HG02610 (cell line): Measurements from ENCODE around the gene TTLL4.
"Not testable (repeated sequence)": the region's sequence is repeated elsewhere in the genome, so short reads cannot be mapped to it uniquely, and the experiment has no call there.

Source experiments
- ATAC-seq: cut with Tn5 transposase; IDR thresholded peaks from one replicate; pipeline ENCODE4 v1.9.1; 2021; ENCODE audit warnings: mild to moderate bottlenecking, moderate library complexity; ENCODE audit not compliant: unreplicated experiment

Gene TTLL4

GRCh38 chr2:218710687-218711549, at the start of gene TTLL4:
TSS of gene TTLL4 (plus strand) at chr2:218710835. CDS start at chr2:218737677, 26,842 bp downstream.
- ATAC-seq: peak; percentile 93

- no peak for ATAC-seq
Observed at GRCh38 chr2:218662377-218662776, 48.3 kb upstream of the TTLL4 start.

- no peak for ATAC-seq
Observed at GRCh38 chr2:218662827-218663226, 47.8 kb upstream of the TTLL4 start.

DNA sequence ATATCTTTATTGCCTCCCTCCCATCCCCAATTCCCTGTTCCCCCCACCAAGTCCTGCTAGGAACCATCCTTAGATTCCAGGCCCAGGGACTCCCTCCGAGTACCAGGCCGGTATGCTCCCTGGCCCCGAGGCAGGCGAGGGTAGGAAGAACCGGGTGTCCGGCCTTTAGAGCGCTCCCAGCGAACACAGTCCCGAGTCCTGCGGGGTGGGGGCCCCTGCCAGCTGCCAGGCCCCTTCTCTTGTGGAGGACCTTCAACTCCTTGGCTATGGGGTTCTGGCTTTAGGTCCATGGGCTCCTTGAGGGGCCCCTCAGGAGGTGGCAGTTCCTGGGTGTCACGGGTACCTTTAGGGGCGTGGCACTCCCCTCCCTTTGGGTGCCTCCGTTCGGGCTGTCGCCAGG, 46.7 kb upstream of the TTLL4 start:
- no peak for ATAC-seq

- no peak for ATAC-seq
Observed at GRCh38 chr2:218664653-218665052, 46.0 kb upstream of the TTLL4 start.

DNA sequence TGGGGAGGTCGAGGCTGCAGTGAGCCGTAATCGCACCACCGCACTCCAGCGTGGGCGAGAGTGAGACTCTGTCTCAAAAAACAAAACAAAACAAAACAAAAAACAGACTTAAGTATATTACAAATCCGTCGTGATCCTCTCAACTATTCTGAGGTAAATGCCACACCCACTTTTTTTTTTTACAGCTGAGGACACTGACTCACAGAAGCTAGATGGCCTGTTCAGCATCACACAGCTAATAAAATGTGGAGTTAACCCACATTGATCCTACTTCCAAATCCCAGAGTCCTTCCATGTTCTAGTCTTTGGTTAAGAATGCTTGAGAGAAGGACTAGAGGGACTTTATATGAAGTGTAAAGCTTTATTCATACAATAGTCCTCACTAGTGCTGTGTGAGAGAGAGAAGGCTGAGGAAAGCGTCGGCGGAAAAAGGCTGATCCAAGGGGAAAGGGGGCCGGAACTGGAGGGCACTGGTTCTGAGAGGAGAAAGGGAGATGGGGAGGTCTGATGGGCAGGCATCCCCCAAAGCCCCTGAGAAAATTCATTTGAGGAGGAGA, 39.5 kb upstream of the TTLL4 start:
- no peak for ATAC-seq

DNA sequence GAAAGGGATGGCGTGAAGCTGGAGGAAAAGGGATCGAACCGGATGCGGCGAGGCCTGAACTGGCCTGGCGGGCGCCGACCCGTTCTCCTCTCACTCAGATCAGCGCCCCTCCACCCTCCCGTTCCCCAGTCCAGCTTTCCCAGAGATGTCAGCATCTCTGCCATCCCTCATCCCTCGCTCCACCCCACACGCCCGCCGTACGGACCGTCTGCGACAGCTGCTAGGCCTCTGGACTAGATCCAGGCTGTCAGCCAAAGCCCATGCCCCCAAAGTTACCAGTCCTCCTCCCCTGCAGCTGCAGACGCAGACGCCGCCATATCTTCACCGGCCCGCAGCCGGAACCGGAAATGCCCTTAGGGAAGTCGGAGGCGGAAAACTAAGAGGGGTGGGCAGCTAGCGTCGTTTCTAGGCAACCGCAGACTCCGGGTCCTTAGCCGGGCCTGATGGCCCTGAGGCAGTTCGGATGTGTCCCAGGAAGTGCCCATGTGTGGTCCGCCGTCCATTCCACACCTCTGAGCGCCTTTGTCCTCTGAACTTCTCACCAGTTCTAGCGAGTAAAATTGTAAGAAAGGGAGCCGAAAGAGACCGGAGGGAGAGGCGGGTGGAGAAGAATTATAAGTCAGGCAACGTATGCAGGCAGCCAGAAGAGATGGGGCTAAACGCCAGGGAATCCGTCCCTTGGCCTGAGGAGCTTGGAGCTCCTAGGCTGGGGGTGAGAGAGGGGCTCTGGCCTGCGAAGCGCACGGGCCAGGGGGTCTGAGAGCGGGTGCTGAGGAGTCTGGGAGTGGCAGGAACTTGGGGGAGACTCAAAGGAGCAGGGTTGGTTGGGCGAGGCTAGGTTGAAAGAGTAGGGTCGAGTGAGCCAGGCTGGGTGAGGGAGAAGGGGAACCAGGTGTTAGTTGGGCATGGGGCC, 38.7 kb upstream of the TTLL4 start, which contains the start of the genes RNF25 and STK36:
RNF25 (minus strand) TSS at position 349 of the 913 bp plus-strand sequence; CDS start at position 317, 32 bp downstream.
STK36 (plus strand) TSS at position 433 of the 913 bp plus-strand sequence. CDS start 744 bp downstream, outside the sequence.
- peak; percentile 98 for ATAC-seq

GRCh38 chr2:218679119-218679518, 31.5 kb upstream of the TTLL4 start:
- ATAC-seq: no peak

DNA sequence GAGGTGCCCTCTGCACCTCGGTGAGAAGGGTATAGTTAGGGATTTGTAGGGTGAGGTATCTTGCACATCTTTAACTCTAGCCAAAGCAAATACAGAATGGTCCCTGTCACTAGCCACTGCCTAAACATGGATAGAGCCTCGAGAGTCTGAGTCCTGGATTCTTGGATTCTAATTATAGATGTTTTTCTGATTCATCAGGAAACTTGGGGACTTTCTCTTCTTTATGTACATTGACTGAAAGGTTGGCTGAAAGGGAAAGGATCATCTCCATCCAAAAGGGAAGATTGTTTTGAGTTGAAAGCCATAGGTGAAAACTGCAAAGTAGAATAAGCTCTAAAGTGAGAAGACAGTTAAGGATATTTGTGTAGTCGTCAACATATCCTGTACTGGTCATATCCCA, 30.6 kb upstream of the TTLL4 start:
- ATAC-seq: no peak

DNA sequence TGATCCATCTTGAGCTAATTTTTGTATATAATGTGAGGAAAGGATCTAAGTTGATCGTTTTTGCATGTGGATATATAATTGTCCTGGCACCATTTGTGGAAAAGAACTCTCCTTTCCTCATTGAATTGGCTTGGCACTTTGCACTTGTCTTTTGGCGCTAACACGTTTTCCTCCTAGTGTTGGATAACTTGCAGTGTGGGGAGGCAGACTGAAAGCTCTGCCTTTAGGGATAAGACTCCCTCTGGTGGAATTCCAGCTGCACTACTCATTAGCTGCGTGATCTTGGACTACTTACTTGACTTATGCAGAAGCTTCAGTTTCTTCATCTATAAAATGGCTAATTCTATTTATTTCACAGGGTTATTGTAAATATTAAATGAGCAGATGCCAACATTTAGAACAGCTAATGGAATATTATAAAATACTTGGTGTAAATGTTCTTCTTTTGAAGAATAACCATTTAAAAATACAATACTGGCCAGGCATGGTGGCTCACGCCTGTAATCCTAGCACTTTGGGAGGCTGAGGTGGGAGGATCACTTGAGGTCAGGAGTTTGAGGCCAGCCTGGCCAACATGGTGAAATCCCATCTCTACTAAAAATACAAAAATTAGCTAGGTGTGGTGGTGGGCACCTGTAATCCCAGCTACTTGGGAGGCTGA, 23.1 kb upstream of the TTLL4 start:
- not testable (repeated sequence) for ATAC-seq

DNA sequence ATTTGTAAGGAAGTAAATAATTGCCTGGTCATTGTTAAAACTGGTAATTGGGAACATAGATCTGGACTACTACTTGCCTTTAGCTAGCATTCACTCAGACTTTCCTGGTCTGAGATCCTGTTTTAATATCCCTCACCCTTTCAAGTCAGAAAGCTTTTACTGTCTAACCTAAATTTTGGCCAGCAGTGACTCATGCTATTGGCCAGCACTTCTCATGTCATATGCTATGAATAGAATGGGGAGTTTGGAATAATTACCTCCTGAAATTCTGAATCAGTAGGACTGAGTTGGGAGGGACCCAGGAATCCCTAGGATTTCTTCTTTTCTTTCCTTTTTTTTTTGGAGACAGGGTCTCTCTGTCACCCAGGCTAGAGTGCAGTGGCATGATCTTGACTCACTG, 19.4 kb upstream of the TTLL4 start:
- no peak for ATAC-seq

DNA sequence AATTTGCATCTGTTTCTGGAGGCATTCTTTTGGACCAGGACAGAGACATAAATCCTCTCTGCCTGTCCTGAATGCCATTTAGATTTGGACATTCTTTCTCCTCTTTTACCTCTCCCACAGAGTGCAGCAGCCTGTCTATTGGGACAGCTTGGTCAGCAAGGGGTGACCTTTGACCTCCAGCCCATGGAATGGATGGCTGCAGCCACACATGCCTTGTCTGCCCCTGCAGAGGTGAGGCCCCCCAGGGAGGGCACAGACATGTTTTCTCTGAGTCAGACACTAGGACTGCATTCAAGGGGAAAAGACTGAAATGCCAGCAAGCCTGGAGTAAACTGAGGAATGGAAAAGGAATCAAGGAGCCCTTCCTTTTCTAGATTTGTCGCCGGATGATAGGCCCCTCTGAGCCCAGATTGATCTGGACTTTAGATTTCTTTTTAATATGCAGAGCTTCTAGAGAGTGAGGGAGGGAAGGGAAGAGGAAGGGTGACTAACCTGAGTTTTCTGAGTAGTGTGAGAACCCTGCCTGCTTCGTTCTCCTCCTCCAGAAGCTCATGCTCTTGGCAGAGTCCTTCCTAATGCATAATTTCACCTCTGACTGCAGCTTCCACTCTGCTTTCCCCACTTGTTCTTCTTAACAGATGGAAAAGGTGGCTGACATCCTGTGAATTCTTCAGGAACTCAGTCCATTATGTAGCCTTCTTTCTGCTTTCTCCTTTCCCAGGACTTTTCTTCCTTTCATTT, 16.1 kb upstream of the TTLL4 start:
- ATAC-seq: no peak

- no peak for ATAC-seq
Observed at GRCh38 chr2:218698885-218699284, 11.8 kb upstream of the TTLL4 start.

DNA sequence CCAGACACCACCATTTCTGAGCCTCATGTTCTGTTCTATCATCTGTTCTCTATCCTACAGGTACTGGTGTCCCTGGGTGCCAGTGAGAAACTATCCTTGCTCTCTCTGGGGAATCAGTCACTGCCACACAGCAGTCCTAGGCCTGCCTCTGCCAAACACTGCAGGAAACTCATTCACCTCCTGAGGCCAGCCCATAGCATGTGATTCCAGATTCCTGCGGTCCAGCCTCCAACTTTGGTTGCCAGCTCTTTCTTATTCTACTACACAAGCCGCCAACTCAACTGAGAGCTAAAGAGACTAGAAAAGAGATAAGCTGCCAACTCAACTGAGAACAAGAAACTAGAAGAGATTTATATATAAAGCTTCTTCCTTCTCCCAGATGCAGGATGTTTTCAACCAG, 8.8 kb upstream of the TTLL4 start:
- ATAC-seq: no peak

DNA sequence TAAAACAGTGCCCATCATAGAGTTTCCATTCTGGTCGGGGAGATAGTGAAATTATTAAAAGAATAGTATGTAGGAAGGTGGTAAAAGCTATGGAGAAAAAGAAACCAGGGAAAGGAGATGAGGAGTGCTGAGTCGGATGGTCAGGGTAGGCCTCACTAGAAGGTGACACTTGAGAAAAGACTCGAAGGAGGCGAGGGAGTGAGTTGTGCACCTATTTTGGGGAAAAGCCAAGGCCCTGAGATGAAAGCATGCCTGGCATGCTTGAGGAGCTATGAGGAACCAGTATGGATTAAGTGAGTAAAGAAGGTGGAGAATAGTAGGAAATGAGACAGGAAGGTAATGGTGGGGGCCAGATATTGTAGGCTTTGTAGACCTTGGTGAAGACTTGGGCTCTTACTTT, 7.3 kb upstream of the TTLL4 start:
- ATAC-seq: no peak

- peak; percentile 34 for ATAC-seq
Observed at GRCh38 chr2:218708086-218708485, 2.5 kb upstream of the TTLL4 start.

DNA sequence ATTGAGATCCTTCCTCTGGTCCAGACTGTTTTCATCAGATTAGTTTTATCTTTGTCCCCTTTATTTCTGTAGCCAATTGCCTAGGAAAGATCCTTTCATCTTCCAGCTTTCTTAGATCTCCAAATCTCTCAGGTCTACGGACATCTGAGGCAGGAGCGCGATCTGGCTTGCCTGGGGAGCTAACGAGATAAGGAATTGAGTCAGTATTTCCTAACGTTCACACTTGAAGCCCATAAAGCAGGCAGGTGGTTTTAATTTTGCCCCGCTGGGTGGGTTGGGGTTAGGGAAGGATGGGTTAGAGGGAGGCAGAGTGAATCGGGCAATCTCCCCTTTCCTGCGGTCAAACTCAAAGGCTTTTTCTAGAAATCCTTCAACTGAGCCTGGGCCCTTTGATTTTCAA, 727 bp upstream of the TTLL4 start:
- ATAC-seq: no peak

DNA sequence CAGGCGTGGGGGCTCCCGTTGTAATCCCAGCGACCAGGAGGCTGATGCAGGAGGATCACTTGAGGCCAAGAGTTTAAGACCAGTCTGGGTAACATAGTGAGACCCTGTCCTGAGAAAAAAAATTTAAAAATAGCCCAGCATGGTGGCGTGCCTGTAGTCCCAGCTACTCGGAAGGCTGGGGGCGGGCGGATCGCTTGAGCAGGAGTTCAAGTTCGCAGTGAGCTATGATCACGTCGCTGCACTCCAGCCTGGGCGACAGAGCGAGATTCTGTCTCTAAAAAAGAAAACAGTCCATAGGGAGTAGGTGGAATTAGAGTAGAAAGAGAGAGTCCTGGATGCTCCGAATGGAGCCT, 325 bp upstream of the TTLL4 start:
- ATAC-seq: no peak

DNA sequence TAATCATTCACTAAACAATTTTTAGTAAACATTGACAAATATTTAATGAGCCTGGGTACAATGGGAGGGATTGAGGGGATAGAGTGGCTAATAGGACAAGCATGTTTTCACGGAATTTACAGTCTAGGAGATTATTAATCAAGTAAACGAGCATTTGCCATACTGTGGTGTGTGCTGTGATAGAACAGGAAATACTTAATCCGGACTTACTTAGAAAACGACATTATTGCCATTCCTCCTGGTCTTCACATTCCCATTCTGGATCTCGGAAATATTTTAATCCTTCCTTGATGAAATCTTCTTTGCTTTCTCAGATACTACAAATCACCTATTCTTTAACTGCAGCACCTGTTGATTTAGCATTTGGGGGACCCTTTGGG, 905 bp downstream of the TTLL4 start:
- ATAC-seq: no peak

GRCh38 chr2:218713922-218714321, 3.3 kb downstream of the TTLL4 start:
- no peak for ATAC-seq
